ENCODE data around the gene RAB26.
"Not testable (repeated sequence)": the region's sequence is repeated elsewhere in the genome, so short reads cannot be mapped to it uniquely, and the experiment has no call there.

Gene RAB26

GRCh38 chr16:2117960-2118722 is 30.3 kb upstream of the RAB26 start:
- not testable (repeated sequence) for DNase-seq

- DNase-seq: not testable (repeated sequence)
Observed at GRCh38 chr16:2121325-2121724, 27.1 kb upstream of the RAB26 start.

GRCh38 chr16:2121853-2122252 is 26.6 kb upstream of the RAB26 start:
- no peak for DNase-seq

- DNase-seq: no peak
Observed at GRCh38 chr16:2122429-2122828, 26.0 kb upstream of the RAB26 start.

GRCh38 chr16:2122934-2123683 is 25.3 kb upstream of the RAB26 start:
- DNase-seq: not testable (repeated sequence)

GRCh38 chr16:2123706-2124376 is 24.6 kb upstream of the RAB26 start:
- not testable (repeated sequence) for DNase-seq

- DNase-seq: not testable (repeated sequence)
Observed at GRCh38 chr16:2124377-2124693, 24.1 kb upstream of the RAB26 start.

GRCh38 chr16:2124694-2125444 is 23.6 kb upstream of the RAB26 start:
- DNase-seq: not testable (repeated sequence)

GRCh38 chr16:2125609-2126008 is 22.8 kb upstream of the RAB26 start:
- DNase-seq: not testable (repeated sequence)

- DNase-seq: not testable (repeated sequence)
Observed at GRCh38 chr16:2126161-2126743, 22.2 kb upstream of the RAB26 start.

GRCh38 chr16:2126928-2127556 is 21.4 kb upstream of the RAB26 start:
- not testable (repeated sequence) for DNase-seq

- peak; percentile 35 to 64 (median 43) for DNase-seq
Observed at GRCh38 chr16:2127630-2128280, 20.7 kb upstream of the RAB26 start.

GRCh38 chr16:2129251-2129650 is 19.2 kb upstream of the RAB26 start:
- DNase-seq: not testable (repeated sequence)

- DNase-seq: not testable (repeated sequence)
Observed at GRCh38 chr16:2129890-2130447, 18.5 kb upstream of the RAB26 start.

- not testable (repeated sequence) for DNase-seq
Observed at GRCh38 chr16:2133797-2134196, 14.6 kb upstream of the RAB26 start.

- DNase-seq: peak in 1 of 3 experiments; percentile 14
Observed at GRCh38 chr16:2135071-2135470, 13.4 kb upstream of the RAB26 start.

GRCh38 chr16:2135770-2136490 is 12.5 kb upstream of the RAB26 start, which contains the start of gene PKD1:
TSS of gene PKD1 (minus strand) at chr16:2135898. CDS start at chr16:2135689, 209 bp downstream.
- DNase-seq: peak; percentile 85 to 96 (median 93)

GRCh38 chr16:2142942-2143877 is 5.2 kb upstream of the RAB26 start:
- DNase-seq: peak in 1 of 3 experiments; percentile 49

- no peak for DNase-seq
Observed at GRCh38 chr16:2143878-2144485, 4.4 kb upstream of the RAB26 start.
